Ramos (cell line): ENCODE measurements around the gene SPINT2.

Source experiments
- in situ Hi-C: fragments of 300-500 bp; cut with MboI; formaldehyde crosslinking; loops from one replicate; pipeline ENCODE4 v1.14.3; 2022; ENCODE audit warnings: low sequenced_read_pairs; ENCODE audit not compliant: unreplicated experiment

Gene SPINT2

GRCh38 chr19:38265921-38266429, 1.6 kb downstream of the SPINT2 start:
- in situ Hi-C loops, result no loop called here

- in situ Hi-C loops, result no loop called here
Measured at GRCh38 chr19:38266981-38267597, 2.7 kb downstream of the SPINT2 start.

GRCh38 chr19:38267761-38268483, 3.5 kb downstream of the SPINT2 start:
- in situ Hi-C loops, result no loop called here

GRCh38 chr19:38268539-38268938, 4.2 kb downstream of the SPINT2 start:
- in situ Hi-C loops, result no loop called here

- in situ Hi-C loops, result no loop called here
Measured at GRCh38 chr19:38270587-38271167, 6.3 kb downstream of the SPINT2 start.

- in situ Hi-C loops, result no loop called here
Measured at GRCh38 chr19:38273499-38273898, 9.1 kb downstream of the SPINT2 start.

- in situ Hi-C loops, result no loop called here
Measured at GRCh38 chr19:38274739-38275138, 10.4 kb downstream of the SPINT2 start.

- in situ Hi-C loops, result no loop called here
Measured at GRCh38 chr19:38276942-38277517, 12.7 kb downstream of the SPINT2 start.

GRCh38 chr19:38277549-38277948, 13.2 kb downstream of the SPINT2 start:
- in situ Hi-C loops, result no loop called here

GRCh38 chr19:38277969-38278680, 13.8 kb downstream of the SPINT2 start:
- in situ Hi-C loops, result no loop called here

GRCh38 chr19:38278751-38279150, 14.4 kb downstream of the SPINT2 start:
- in situ Hi-C loops, result no loop called here

GRCh38 chr19:38280030-38280921, 15.9 kb downstream of the SPINT2 start:
- in situ Hi-C loops, result no loop called here

- in situ Hi-C loops, result no loop called here
Measured at GRCh38 chr19:38281811-38282566, 17.6 kb downstream of the SPINT2 start.

- in situ Hi-C loops, result no loop called here
Measured at GRCh38 chr19:38283271-38283670, 18.9 kb downstream of the SPINT2 start.

- in situ Hi-C loops, result no loop called here
Measured at GRCh38 chr19:38284422-38284821, 20.0 kb downstream of the SPINT2 start.

GRCh38 chr19:38285567-38285966, 21.2 kb downstream of the SPINT2 start:
- in situ Hi-C loops, result no loop called here

GRCh38 chr19:38287604-38288003, 23.2 kb downstream of the SPINT2 start:
- in situ Hi-C loops, result no loop called here

GRCh38 chr19:38288123-38288855, 23.9 kb downstream of the SPINT2 start:
- in situ Hi-C loops, result no loop called here
